GM13976 (cell line): ENCODE data around the gene LCN6.
A peak's percentile ranks its signal among the peaks of the same experiment; 100 is the strongest.
"Not testable (repeated sequence)": the region's sequence is repeated elsewhere in the genome, so short reads cannot be mapped to it uniquely, and the experiment has no call there.

Source experiments
- DNase-seq: peaks from one replicate; pipeline ENCODE4 v3.0.0; 2012; ENCODE audit warnings: low spot score
- CTCF ChIP-seq: IDR thresholded peaks from 2 replicates; pipeline ENCODE4 v1.5.1; 2012; ENCODE audit warnings: borderline replicate concordance, mild to moderate bottlenecking; ENCODE audit not compliant: insufficient read depth; ENCODE audit errors: extremely low read depth, missing control alignments, control extremely low read depth
- in situ Hi-C: fragments of 300-500 bp; cut with MboI; formaldehyde crosslinking; loops from one replicate; pipeline ENCODE4 v1.12.0; 2022; ENCODE audit warnings: low sequenced_read_pairs, mixed read lengths, inconsistent platforms; ENCODE audit not compliant: unreplicated experiment

LCN6 gene

GRCh38 chr9:136762221-136762691 is 13.9 kb upstream of the LCN6 start:
- DNase-seq, result no peak
- TF ChIP-seq CTCF, result no peak
- in situ Hi-C loops, result no loop called here

GRCh38 chr9:136761545-136761981 is 13.2 kb upstream of the LCN6 start:
- in situ Hi-C loops, result no loop called here
- TF ChIP-seq CTCF, result no peak
- DNase-seq, result no peak

- in situ Hi-C loops, result not testable (repeated sequence)
- peak; percentile 67 for DNase-seq
- TF ChIP-seq CTCF, result peak; percentile 55
These were observed 12.7 kb upstream of the LCN6 start for GRCh38 chr9:136760834-136761544.

- no peak for DNase-seq
- no peak for TF ChIP-seq CTCF
- in situ Hi-C loops, result no loop called here
These were observed 12.1 kb upstream of the LCN6 start for GRCh38 chr9:136760424-136760823.

- no peak for DNase-seq
- TF ChIP-seq CTCF, result no peak
These were observed 11.4 kb upstream of the LCN6 start for GRCh38 chr9:136759436-136760325.

GRCh38 chr9:136759001-136759400 is 10.7 kb upstream of the LCN6 start:
- TF ChIP-seq CTCF, result no peak
- no peak for DNase-seq
- in situ Hi-C loops, result no loop called here

More at GRCh38 chr9:136759436-136760325, 11.4 kb upstream of the LCN6 start:
- in situ Hi-C loops, result no loop called here
